Measurements from ENCODE around the gene CYB5B. TPM values are rescaled to one million over a fixed set of nuclear protein-coding genes. Genes with fewer than 3 reads are reported as not detected.

Gene CYB5B
- total RNA-seq = 10 to 100 TPM; 61.8 to 98.7 TPM
- polyA plus RNA-seq (ENCODE audit: insufficient read length in 2 of 2) = 100 to 1,000 TPM in 1 of 2 donors, 10 to 100 TPM in 1; 96.5 to 105 TPM
- long read RNA-seq, donor 1, full-length matches to known transcripts = 27 of 27 reads
- long read RNA-seq, donor 1, partial matches to known transcripts = 0 of 27 reads
- long read RNA-seq, donor 1, other reads (novel, unspliced or antisense) = 0 of 27 reads
- long read RNA-seq, donor 2, full-length matches to known transcripts = 7 of 7 reads
- long read RNA-seq, donor 2, partial matches to known transcripts = 0 of 7 reads
- long read RNA-seq, donor 2, other reads (novel, unspliced or antisense) = 0 of 7 reads
- long read RNA-seq, donor 3, full-length matches to known transcripts = 19 of 19 reads
- long read RNA-seq, donor 3, partial matches to known transcripts = 0 of 19 reads
- long read RNA-seq, donor 3, other reads (novel, unspliced or antisense) = 0 of 19 reads
- long read RNA-seq, donor 4, full-length matches to known transcripts = 35 of 61 reads
- long read RNA-seq, donor 4, partial matches to known transcripts = 26 of 61 reads
- long read RNA-seq, donor 4, other reads (novel, unspliced or antisense) = 0 of 61 reads

DNA sequence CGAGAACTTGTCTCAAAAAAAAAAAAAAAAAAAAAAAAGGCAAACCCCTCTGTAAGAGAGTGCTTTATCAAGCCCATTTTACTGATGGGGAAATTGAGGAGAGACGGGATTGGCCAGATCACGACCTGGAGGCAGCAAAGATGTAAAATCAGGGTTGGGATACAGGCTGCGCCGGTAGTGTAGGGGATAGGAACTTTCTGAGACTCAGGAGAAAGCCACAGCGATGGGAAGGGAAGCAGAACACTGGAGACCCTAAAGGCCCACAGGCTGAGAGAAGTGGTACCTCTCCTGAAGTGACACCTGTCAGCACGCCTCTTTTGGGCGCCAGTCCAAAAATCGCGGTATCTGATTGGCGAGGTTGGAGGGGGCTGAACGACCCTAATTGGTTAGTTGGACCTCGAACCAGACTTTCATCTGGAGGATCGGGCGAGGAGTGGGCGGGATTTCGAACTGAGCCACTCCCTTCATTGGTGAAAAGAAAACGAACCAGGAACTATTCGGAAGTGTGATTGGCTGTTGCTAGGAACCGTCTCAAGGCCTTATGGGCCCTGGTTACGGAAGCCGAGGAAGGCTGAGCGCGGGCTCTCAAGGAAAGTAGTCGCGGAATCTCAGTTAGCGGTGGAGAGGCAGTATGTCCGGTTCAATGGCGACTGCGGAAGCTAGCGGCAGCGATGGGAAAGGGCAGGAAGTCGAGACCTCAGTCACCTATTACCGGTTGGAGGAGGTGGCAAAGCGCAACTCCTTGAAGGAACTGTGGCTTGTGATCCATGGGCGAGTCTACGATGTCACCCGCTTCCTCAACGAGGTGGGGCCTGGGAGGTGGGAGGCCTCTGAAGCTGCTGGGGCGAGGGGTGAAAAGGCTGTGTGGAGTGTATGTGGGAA, at the start of gene CYB5B:
Gene CYB5B (plus strand): TSS at position 567 of the 882 bp plus-strand sequence. CDS start 65 bp downstream, at position 632.
- Histone ChIP-seq H3K36me3 (ENCODE audit: control insufficient read depth, insufficient read depth, low read length) (peaks cover 17% of the 10 kb centered on the region), H3K9me3 (ENCODE audit: control insufficient read depth, insufficient read depth, low read length) (no peaks in the 10 kb centered on the region), H3K4me3 (ENCODE audit: low read depth, low read length) (peak within 1 kb of the TSS; percentile 81), H3K27me3 (ENCODE audit: control insufficient read depth, insufficient read depth, low read length) (no peaks in the 10 kb centered on the region), H3K27ac (ENCODE audit: low read depth, low read length) (peak within 1 kb of the TSS; percentile 88), H3K4me1 (ENCODE audit: control insufficient read depth, insufficient read depth, low read length) (peaks cover 8% of the 10 kb centered on the region)
- peak; percentile 96 to 100 (median 98) for DNase-seq (ENCODE audit: low read depth in 4 of 6, low spot score in 6 of 6)
- WGBS (ENCODE audit: insufficient coverage) = 1% methylated on average over 39 of the region's 40 CpGs

- Histone ChIP-seq H3K27me3 (ENCODE audit: control insufficient read depth, insufficient read depth, low read length) (no peaks in the 10 kb centered on the region), H3K36me3 (ENCODE audit: control insufficient read depth, insufficient read depth, low read length) (peaks cover 42% of the 10 kb centered on the region), H3K27ac (ENCODE audit: low read depth, low read length) (no peak overlapping the region), H3K4me3 (ENCODE audit: low read depth, low read length) (no peak overlapping the region), H3K9me3 (ENCODE audit: control insufficient read depth, insufficient read depth, low read length) (no peaks in the 10 kb centered on the region), H3K4me1 (ENCODE audit: control insufficient read depth, insufficient read depth, low read length) (no peaks in the 10 kb centered on the region)
- WGBS (ENCODE audit: insufficient coverage) = 93% methylated on average over 2 of the region's 10 CpGs
- DNase-seq (ENCODE audit: low read depth in 4 of 6, low spot score in 6 of 6) = no peak
These were observed 47.9 kb upstream of the CYB5B start for GRCh38 chr16:69376393-69377059.

DNA sequence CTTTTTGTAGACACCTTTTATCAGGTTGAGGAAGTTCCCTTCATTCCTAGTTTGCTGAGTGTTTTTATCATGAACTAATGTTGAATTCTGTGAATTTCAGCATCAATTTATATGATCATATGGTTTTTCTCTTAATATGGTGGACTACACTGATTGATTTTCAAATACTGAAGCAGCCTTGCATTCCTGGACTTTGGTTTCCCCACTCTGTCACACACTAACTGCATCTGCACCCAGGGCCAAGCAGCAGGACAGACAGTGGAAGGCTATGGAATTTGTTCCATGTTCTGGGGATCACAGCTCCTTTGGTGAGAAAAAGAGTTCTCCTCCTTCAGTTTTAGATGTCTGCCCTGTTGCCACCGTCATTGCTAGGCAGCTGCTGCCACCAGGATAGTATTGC, 46.4 kb upstream of the CYB5B start:
- Histone ChIP-seq H3K4me3 (ENCODE audit: low read depth, low read length) (no peak overlapping the region), H3K36me3 (ENCODE audit: control insufficient read depth, insufficient read depth, low read length) (peaks cover 40% of the 10 kb centered on the region), H3K9me3 (ENCODE audit: control insufficient read depth, insufficient read depth, low read length) (no peaks in the 10 kb centered on the region), H3K27ac (ENCODE audit: low read depth, low read length) (no peak overlapping the region), H3K4me1 (ENCODE audit: control insufficient read depth, insufficient read depth, low read length) (no peaks in the 10 kb centered on the region), H3K27me3 (ENCODE audit: control insufficient read depth, insufficient read depth, low read length) (no peaks in the 10 kb centered on the region)
- DNase-seq (ENCODE audit: low read depth in 4 of 6, low spot score in 6 of 6) = no peak
- WGBS (ENCODE audit: insufficient coverage) = no CpG with 5 or more reads among the region's 1 CpG

- no CpG with 5 or more reads among the region's 1 CpG for WGBS (ENCODE audit: insufficient coverage)
- Histone ChIP-seq H3K36me3 (ENCODE audit: control insufficient read depth, insufficient read depth, low read length) (peaks cover 36% of the 10 kb centered on the region), H3K4me1 (ENCODE audit: control insufficient read depth, insufficient read depth, low read length) (no peaks in the 10 kb centered on the region), H3K4me3 (ENCODE audit: low read depth, low read length) (no peak overlapping the region), H3K27me3 (ENCODE audit: control insufficient read depth, insufficient read depth, low read length) (no peaks in the 10 kb centered on the region), H3K27ac (ENCODE audit: low read depth, low read length) (no peak overlapping the region), H3K9me3 (ENCODE audit: control insufficient read depth, insufficient read depth, low read length) (no peaks in the 10 kb centered on the region)
- DNase-seq (ENCODE audit: low read depth in 4 of 6, low spot score in 6 of 6) = no peak
These were observed 45.7 kb upstream of the CYB5B start for GRCh38 chr16:69378760-69379159.

DNA sequence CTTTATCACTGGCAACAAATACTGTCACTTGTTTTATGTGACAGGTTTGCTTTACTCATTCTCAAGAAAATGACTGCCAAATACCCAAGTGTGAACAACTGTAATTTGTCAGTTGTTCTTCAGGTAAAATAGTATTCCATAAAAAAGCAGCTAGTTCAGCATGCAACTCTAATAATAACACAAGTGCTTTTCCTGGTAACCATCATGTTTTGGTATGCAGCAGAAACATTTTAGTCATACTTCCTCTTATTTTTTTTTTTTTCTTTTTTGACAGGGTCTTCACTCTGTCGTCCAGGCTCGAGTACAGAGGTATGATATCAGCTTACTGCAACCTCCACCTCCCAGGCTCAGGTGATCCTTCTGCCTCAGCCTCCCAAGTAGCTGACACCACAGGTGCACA, 43.2 kb upstream of the CYB5B start:
- WGBS (ENCODE audit: insufficient coverage) = no CpG with 5 or more reads among the region's 2 CpGs
- Histone ChIP-seq H3K27me3 (ENCODE audit: control insufficient read depth, insufficient read depth, low read length) (no peaks in the 10 kb centered on the region), H3K27ac (ENCODE audit: low read depth, low read length) (no peak overlapping the region), H3K9me3 (ENCODE audit: control insufficient read depth, insufficient read depth, low read length) (no peaks in the 10 kb centered on the region), H3K4me1 (ENCODE audit: control insufficient read depth, insufficient read depth, low read length) (peaks cover 4% of the 10 kb centered on the region), H3K4me3 (ENCODE audit: low read depth, low read length) (no peak overlapping the region), H3K36me3 (ENCODE audit: control insufficient read depth, insufficient read depth, low read length) (peaks cover 30% of the 10 kb centered on the region)
- no peak for DNase-seq (ENCODE audit: low read depth in 4 of 6, low spot score in 6 of 6)

GRCh38 chr16:69382421-69382820, 42.0 kb upstream of the CYB5B start:
- no peak for DNase-seq (ENCODE audit: low read depth in 4 of 6, low spot score in 6 of 6)
- peaks cover 20% of the 10 kb centered on the region for H3K36me3 ChIP-seq (ENCODE audit: control insufficient read depth, insufficient read depth, low read length)
- H3K27ac ChIP-seq (ENCODE audit: low read depth, low read length) = no peak overlapping the region
- H3K4me1 ChIP-seq (ENCODE audit: control insufficient read depth, insufficient read depth, low read length) = peaks cover 5% of the 10 kb centered on the region
- H3K9me3 ChIP-seq (ENCODE audit: control insufficient read depth, insufficient read depth, low read length) = no peaks in the 10 kb centered on the region
- H3K4me3 ChIP-seq (ENCODE audit: low read depth, low read length) = no peak overlapping the region
- WGBS (ENCODE audit: insufficient coverage) = no CpG with 5 or more reads among the region's 2 CpGs
- no peaks in the 10 kb centered on the region for H3K27me3 ChIP-seq (ENCODE audit: control insufficient read depth, insufficient read depth, low read length)

- H3K27me3 ChIP-seq (ENCODE audit: control insufficient read depth, insufficient read depth, low read length) = no peaks in the 10 kb centered on the region
- H3K36me3 ChIP-seq (ENCODE audit: control insufficient read depth, insufficient read depth, low read length) = peaks cover 16% of the 10 kb centered on the region
- H3K4me3 ChIP-seq (ENCODE audit: low read depth, low read length) = peak overlapping the region; percentile 64
- peaks cover 5% of the 10 kb centered on the region for H3K4me1 ChIP-seq (ENCODE audit: control insufficient read depth, insufficient read depth, low read length)
- no peak for DNase-seq (ENCODE audit: low read depth in 4 of 6, low spot score in 6 of 6)
- no peaks in the 10 kb centered on the region for H3K9me3 ChIP-seq (ENCODE audit: control insufficient read depth, insufficient read depth, low read length)
- 0% methylated on average over 5 of the region's 6 CpGs for WGBS (ENCODE audit: insufficient coverage)
- peak overlapping the region; percentile 71 for H3K27ac ChIP-seq (ENCODE audit: low read depth, low read length)
These were observed 39.4 kb upstream of the CYB5B start for GRCh38 chr16:69384974-69385373.

DNA sequence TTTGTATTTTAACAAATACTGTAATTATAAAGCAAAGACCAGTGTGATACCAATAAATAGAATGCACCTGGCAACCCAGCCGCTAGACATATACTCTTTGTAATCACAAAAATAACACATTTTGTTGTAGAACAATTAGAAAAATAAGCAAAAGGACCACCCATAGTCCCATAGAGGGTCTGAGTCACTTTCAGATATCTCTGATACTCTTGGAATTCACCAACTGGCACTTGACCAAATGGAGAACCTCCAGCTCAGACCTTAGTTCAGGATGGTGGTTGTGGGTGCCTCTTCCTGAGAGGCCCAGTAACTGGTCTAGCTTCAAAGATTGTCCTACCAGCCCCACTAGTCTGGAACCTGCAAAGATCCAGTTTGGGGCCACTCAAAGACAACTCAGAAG, 37.8 kb upstream of the CYB5B start:
- WGBS (ENCODE audit: insufficient coverage) = no CpG with 5 or more reads among the region's 1 CpG
- peaks cover 6% of the 10 kb centered on the region for H3K36me3 ChIP-seq (ENCODE audit: control insufficient read depth, insufficient read depth, low read length)
- H3K9me3 ChIP-seq (ENCODE audit: control insufficient read depth, insufficient read depth, low read length) = no peaks in the 10 kb centered on the region
- peaks cover 5% of the 10 kb centered on the region for H3K4me1 ChIP-seq (ENCODE audit: control insufficient read depth, insufficient read depth, low read length)
- no peak overlapping the region for H3K4me3 ChIP-seq (ENCODE audit: low read depth, low read length)
- DNase-seq (ENCODE audit: low read depth in 4 of 6, low spot score in 6 of 6) = no peak
- peak overlapping the region; percentile 84 for H3K27ac ChIP-seq (ENCODE audit: low read depth, low read length)
- H3K27me3 ChIP-seq (ENCODE audit: control insufficient read depth, insufficient read depth, low read length) = no peaks in the 10 kb centered on the region
